Activated T-cell treated with anti-CD3 and anti-CD28 coated beads, Interleukin-2, amount 50 U/mL, for 24 hours (primary cell): ENCODE measurements around the gene P2RY2.

ENCODE experiments used
- DNase-seq: peaks from one replicate; pipeline ENCODE4 v3.0.0-alpha.2; 2020
- H3K27ac Mint-ChIP-seq: 2 replicates; pipeline ENCODE4 v1.8.0; 2020; ENCODE audit warnings: mild to moderate bottlenecking, mixed read lengths
- H3K27me3 Mint-ChIP-seq: 2 replicates; pipeline ENCODE4 v1.8.0; 2020; ENCODE audit warnings: mixed read lengths
- H3K36me3 Mint-ChIP-seq: 2 replicates; pipeline ENCODE4 v1.8.0; 2020; ENCODE audit warnings: low read depth, mixed read lengths
- H3K4me1 Mint-ChIP-seq: 2 replicates; pipeline ENCODE4 v1.8.0; 2020; ENCODE audit warnings: low read depth, mixed read lengths
- H3K4me3 Mint-ChIP-seq: 2 replicates; pipeline ENCODE4 v1.8.0; 2020; ENCODE audit warnings: mild to moderate bottlenecking, moderate library complexity, mixed read lengths
- H3K9me3 Mint-ChIP-seq: 2 replicates; pipeline ENCODE4 v1.8.0; 2020; ENCODE audit warnings: mixed read lengths

Gene P2RY2

GRCh38 chr11:73235236-73235786, 17.2 kb downstream of the P2RY2 start:
- no peak overlapping the region for H3K4me3 Mint-ChIP-seq

GRCh38 chr11:73236205-73236765, 18.2 kb downstream of the P2RY2 start:
- Mint-ChIP-seq H3K36me3 (no peaks in the 10 kb centered on the region), H3K4me1 (no peaks in the 10 kb centered on the region), H3K9me3 (no peaks in the 10 kb centered on the region), H3K27me3 (no peaks in the 10 kb centered on the region), H3K27ac (no peak overlapping the region), H3K4me3 (no peak overlapping the region)
- DNase-seq, result no peak

More at GRCh38 chr11:73235236-73235786, 17.2 kb downstream of the P2RY2 start:
- no peak overlapping the region for H3K27ac Mint-ChIP-seq
- no peaks in the 10 kb centered on the region for H3K4me1 Mint-ChIP-seq
- no peaks in the 10 kb centered on the region for H3K27me3 Mint-ChIP-seq
- no peaks in the 10 kb centered on the region for H3K9me3 Mint-ChIP-seq
- no peaks in the 10 kb centered on the region for H3K36me3 Mint-ChIP-seq
- DNase-seq, result no peak

GRCh38 chr11:73236854-73237253, 18.8 kb downstream of the P2RY2 start:
- Mint-ChIP-seq H3K27ac (no peak overlapping the region), H3K4me1 (no peaks in the 10 kb centered on the region), H3K36me3 (no peaks in the 10 kb centered on the region), H3K27me3 (no peaks in the 10 kb centered on the region), H3K4me3 (no peak overlapping the region), H3K9me3 (no peaks in the 10 kb centered on the region)
- DNase-seq, result peak; percentile 38

GRCh38 chr11:73237471-73238290, 19.6 kb downstream of the P2RY2 start:
- no peak overlapping the region for H3K4me3 Mint-ChIP-seq

DNA sequence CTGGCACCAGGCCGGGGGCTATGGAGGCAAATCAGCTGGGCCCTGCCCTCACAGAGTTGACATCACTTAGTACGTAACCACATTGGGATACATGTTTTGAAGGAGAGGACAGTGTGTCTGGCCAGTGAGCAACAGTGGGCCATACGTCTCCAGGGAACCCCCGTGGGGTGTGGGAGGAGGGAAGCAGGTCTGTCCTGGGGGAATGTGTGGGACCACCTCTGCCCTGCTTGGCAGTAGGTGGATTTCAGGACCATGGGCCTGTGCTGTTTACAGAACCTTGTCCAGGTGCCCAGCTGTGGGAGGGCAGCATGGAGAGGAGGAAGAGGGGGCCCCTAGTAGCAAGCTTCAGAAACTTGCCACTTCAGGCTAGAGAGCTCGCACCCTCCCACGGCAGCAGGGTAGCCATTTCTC, 21.0 kb downstream of the P2RY2 start:
- H3K9me3 Mint-ChIP-seq, result no peaks in the 10 kb centered on the region
- no peak overlapping the region for H3K27ac Mint-ChIP-seq
- H3K4me3 Mint-ChIP-seq, result no peak overlapping the region
- no peak for DNase-seq
- H3K36me3 Mint-ChIP-seq, result no peaks in the 10 kb centered on the region
- peaks cover 4% of the 10 kb centered on the region for H3K4me1 Mint-ChIP-seq
- no peaks in the 10 kb centered on the region for H3K27me3 Mint-ChIP-seq

More at GRCh38 chr11:73237471-73238290, 19.6 kb downstream of the P2RY2 start:
- H3K27me3 Mint-ChIP-seq, result no peaks in the 10 kb centered on the region
- no peaks in the 10 kb centered on the region for H3K9me3 Mint-ChIP-seq
- DNase-seq, result no peak
- no peaks in the 10 kb centered on the region for H3K36me3 Mint-ChIP-seq
- H3K27ac Mint-ChIP-seq, result no peak overlapping the region
- peaks cover 3% of the 10 kb centered on the region for H3K4me1 Mint-ChIP-seq

DNA sequence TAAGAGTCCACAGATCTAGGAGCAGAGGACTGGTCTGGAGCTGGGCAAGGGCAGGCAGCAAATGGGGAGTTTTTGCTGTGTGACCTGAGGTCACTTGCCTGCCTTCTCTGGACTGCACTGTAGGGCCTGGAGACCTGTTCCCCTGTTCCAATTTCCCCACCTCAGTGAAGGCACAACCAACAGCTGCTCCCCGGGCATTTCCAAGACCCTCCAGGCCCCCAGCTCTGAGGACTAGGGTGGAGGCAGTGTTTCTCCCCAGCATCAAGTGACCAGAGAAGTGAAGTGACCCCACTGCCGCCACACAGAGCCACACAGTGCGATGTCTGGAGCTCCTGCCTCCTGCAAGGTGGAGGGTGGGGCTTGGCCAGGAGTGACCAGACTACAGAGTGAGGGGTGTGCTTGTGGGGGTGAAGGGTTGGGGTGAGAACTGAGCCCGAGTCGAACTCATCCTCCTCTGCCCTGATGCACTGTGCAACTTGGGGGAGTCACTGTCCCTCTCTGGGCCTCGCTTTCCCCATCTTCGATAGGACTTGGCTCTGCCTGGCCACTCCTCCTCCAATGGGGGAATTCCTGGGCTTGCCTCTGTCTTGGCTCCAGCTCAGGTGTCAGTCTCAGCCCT, 21.6 kb downstream of the P2RY2 start:
- no peak overlapping the region for H3K4me3 Mint-ChIP-seq
- H3K9me3 Mint-ChIP-seq, result no peaks in the 10 kb centered on the region
- DNase-seq, result no peak
- no peaks in the 10 kb centered on the region for H3K36me3 Mint-ChIP-seq
- H3K27me3 Mint-ChIP-seq, result no peaks in the 10 kb centered on the region
- no peak overlapping the region for H3K27ac Mint-ChIP-seq
- H3K4me1 Mint-ChIP-seq, result peaks cover 4% of the 10 kb centered on the region

DNA sequence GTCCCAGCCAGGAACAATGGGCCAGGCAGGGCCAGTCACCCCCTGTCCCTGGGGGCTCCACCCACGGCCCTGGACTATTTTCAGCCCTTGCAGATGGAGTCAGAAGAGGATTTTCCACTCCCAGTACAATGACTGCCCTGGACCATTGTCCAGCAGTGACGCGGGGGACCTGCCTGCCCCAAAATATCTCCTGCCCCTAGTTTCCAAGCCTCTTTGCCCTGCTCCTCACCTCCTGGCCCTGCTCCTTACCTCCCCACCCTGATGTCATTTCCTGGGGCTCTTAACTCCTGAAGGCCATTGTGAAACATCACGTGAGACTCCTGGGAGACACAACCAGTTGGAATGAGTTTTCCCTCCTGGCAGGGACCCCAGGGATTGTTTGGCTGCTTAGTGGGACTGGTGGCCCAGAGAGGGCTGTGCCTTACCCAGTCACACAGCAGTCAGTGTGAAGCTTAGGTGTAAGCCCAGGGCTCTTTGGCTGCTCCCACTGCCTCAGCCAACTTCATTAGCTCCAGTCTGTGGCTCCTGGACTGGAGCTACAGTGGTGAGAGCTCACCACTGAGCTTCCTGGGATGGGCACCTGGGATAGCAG, 22.2 kb downstream of the P2RY2 start:
- no peaks in the 10 kb centered on the region for H3K9me3 Mint-ChIP-seq
- H3K27ac Mint-ChIP-seq, result no peak overlapping the region
- no peaks in the 10 kb centered on the region for H3K36me3 Mint-ChIP-seq
- no peaks in the 10 kb centered on the region for H3K27me3 Mint-ChIP-seq
- no peak for DNase-seq
- peaks cover 4% of the 10 kb centered on the region for H3K4me1 Mint-ChIP-seq
- no peak overlapping the region for H3K4me3 Mint-ChIP-seq

- no peak for DNase-seq
- Mint-ChIP-seq H3K27ac (no peak overlapping the region), H3K27me3 (no peaks in the 10 kb centered on the region), H3K4me1 (peaks cover 4% of the 10 kb centered on the region), H3K4me3 (no peak overlapping the region), H3K36me3 (no peaks in the 10 kb centered on the region), H3K9me3 (no peaks in the 10 kb centered on the region)
Measured at GRCh38 chr11:73241300-73241699, 23.2 kb downstream of the P2RY2 start.

DNA sequence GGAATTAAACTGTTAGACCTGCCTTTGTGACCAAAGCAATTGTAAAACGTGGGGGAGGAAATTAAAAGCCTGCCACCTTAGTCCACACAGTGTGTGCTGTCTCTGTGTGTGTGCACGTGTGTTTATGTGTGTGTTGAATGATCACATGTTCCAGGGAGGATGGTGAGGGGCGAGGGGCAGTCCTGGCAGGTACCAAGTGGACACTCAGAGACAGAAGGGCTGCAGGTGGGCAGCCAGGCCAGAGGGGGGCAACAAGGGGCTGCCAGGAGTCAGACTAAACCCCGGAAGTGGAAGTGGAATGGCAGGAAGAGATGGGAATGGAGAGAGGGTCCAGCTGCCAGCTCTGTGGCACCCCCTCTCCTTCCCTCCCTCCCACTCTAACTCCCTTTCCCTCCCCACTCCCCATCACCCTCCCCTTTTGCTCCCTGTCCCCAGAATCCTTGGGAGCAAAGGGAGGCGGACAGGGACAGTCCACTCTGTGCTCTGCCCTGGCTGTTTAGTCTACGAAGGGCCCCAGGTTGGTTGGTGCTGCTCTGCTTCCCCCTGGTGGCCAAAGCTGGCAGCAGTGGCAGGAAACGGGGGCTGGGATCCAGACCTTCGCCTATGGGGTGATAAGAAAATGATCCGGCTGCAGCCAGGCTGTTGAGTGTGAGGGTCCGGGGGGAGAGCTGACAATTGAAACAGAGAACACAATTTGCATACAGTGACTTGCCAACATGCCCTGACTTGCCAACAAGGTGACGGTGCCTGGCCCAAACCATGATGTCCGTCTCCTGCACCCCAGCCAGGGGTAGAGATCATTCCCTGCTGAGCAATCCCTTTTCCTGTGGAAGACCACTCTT, 24.4 kb downstream of the P2RY2 start:
- no peak overlapping the region for H3K27ac Mint-ChIP-seq
- DNase-seq, result peak; percentile 87
- H3K4me3 Mint-ChIP-seq, result no peak overlapping the region
- peaks cover 4% of the 10 kb centered on the region for H3K4me1 Mint-ChIP-seq
- H3K36me3 Mint-ChIP-seq, result no peaks in the 10 kb centered on the region
- H3K9me3 Mint-ChIP-seq, result no peaks in the 10 kb centered on the region
- no peaks in the 10 kb centered on the region for H3K27me3 Mint-ChIP-seq

DNA sequence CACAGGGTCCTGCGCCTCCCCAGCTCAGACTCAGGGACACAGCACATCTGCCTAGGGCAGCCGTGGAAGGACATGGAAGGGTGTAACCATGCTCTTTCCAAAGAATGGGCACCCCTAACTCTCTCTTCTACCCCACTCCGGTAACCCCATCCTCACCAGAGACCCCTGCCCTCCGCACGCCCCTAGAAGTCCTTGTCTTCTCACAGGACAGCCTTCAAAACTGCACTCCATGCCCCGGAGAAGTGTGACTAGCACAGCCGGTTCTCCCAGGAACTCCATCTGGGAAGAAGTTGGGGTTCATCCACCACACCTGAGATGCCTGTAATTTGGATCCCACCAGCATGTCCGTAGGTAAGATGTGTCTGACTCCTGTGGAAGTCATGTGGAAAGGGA, 25.0 kb downstream of the P2RY2 start:
- Mint-ChIP-seq H3K9me3 (no peaks in the 10 kb centered on the region), H3K4me3 (no peak overlapping the region), H3K27ac (no peak overlapping the region)

GRCh38 chr11:73244589-73245240, 26.6 kb downstream of the P2RY2 start:
- Mint-ChIP-seq H3K27ac (no peak overlapping the region), H3K36me3 (no peaks in the 10 kb centered on the region), H3K9me3 (no peaks in the 10 kb centered on the region), H3K27me3 (no peaks in the 10 kb centered on the region), H3K4me3 (no peak overlapping the region), H3K4me1 (peaks cover 4% of the 10 kb centered on the region)
- no peak for DNase-seq

More for the DNA sequence above, 25.0 kb downstream of the P2RY2 start:
- peaks cover 4% of the 10 kb centered on the region for H3K4me1 Mint-ChIP-seq
- H3K36me3 Mint-ChIP-seq, result no peaks in the 10 kb centered on the region
- H3K27me3 Mint-ChIP-seq, result no peaks in the 10 kb centered on the region
- no peak for DNase-seq

- H3K4me1 Mint-ChIP-seq, result peaks cover 4% of the 10 kb centered on the region
- H3K9me3 Mint-ChIP-seq, result no peaks in the 10 kb centered on the region
- no peak overlapping the region for H3K4me3 Mint-ChIP-seq
- H3K27ac Mint-ChIP-seq, result no peak overlapping the region
- H3K36me3 Mint-ChIP-seq, result no peaks in the 10 kb centered on the region
- no peaks in the 10 kb centered on the region for H3K27me3 Mint-ChIP-seq
- DNase-seq, result no peak
Measured at GRCh38 chr11:73245461-73245860, 27.4 kb downstream of the P2RY2 start.

GRCh38 chr11:73246303-73246702, 28.2 kb downstream of the P2RY2 start:
- Mint-ChIP-seq H3K4me1 (peaks cover 4% of the 10 kb centered on the region), H3K9me3 (no peaks in the 10 kb centered on the region), H3K27ac (no peak overlapping the region), H3K36me3 (no peaks in the 10 kb centered on the region), H3K4me3 (no peak overlapping the region), H3K27me3 (no peaks in the 10 kb centered on the region)
- no peak for DNase-seq
